A673 (cell line): Measurements from ENCODE around the gene LARP4B. TPM values are rescaled to one million over a fixed set of nuclear protein-coding genes. Genes with fewer than 3 reads are reported as not detected.

Experiments used
- BruUV-seq: library from RNA; stranded (reverse); fragments of 400-500 nt; replicated peaks from 2 replicates; lab custom pipeline; 2021; lab: Mats Ljungman, UMichigan
- CTCF ChIA-PET: fragments of 300-600 bp; sonication (Branson Sonifier 250); formaldehyde crosslinking; loops from one replicate; lab custom pipeline; 2022; ENCODE audit warnings: antibody characterized with exemption; lab: Charles Lee
- POLR2A ChIA-PET: fragments of 300-600 bp; sonication (Branson Sonifier 250); formaldehyde crosslinking; loops from one replicate; lab custom pipeline; 2022; ENCODE audit warnings: antibody characterized with exemption; ENCODE audit not compliant: low non-redundant PET; lab: Charles Lee
- DNase-seq: peaks from one replicate; pipeline ENCODE4 v3.0.0-alpha.2; 2015; ENCODE audit warnings: low spot score
- H3K27ac ChIP-seq: fragments of 200-600 bp; sonication (generic); 2 replicates; pipeline ENCODE4 v1.5.1; 2016; ENCODE audit warnings: mixed run types, low read depth, mild to moderate bottlenecking, mixed read lengths, antibody characterized with exemption, low read length; ENCODE audit not compliant: poor library complexity, severe bottlenecking
- H3K27me3 ChIP-seq: fragments of 200-600 bp; sonication (generic); replicated peaks from 2 replicates; pipeline ENCODE4 v1.6.1; 2017; ENCODE audit warnings: mixed run types, low read depth, mild to moderate bottlenecking, mixed read lengths, antibody characterized with exemption, low read length; ENCODE audit not compliant: insufficient read depth, poor library complexity
- H3K36me3 ChIP-seq: fragments of 200-600 bp; sonication (generic); 2 replicates; pipeline ENCODE4 v1.6.1; 2016; ENCODE audit warnings: mixed run types, mild to moderate bottlenecking, mixed read lengths, antibody characterized with exemption, low read length; ENCODE audit not compliant: insufficient read depth, poor library complexity, severe bottlenecking
- H3K4me1 ChIP-seq: fragments of 200-600 bp; sonication (generic); 2 replicates; pipeline ENCODE4 v1.6.1; 2017; ENCODE audit warnings: mixed run types, mild to moderate bottlenecking, mixed read lengths, antibody characterized with exemption, low read length; ENCODE audit not compliant: insufficient read depth, poor library complexity, severe bottlenecking
- H3K4me3 ChIP-seq: fragments of 200-600 bp; sonication (generic); 2 replicates; pipeline ENCODE4 v1.5.1; 2016; ENCODE audit warnings: low read depth, mixed run types, mild to moderate bottlenecking, mixed read lengths, low read length; ENCODE audit not compliant: poor library complexity, severe bottlenecking
- H3K9me3 ChIP-seq: fragments of 200-600 bp; sonication (generic); 2 replicates; pipeline ENCODE4 v1.6.1; 2016; ENCODE audit warnings: mixed run types, low read depth, mild to moderate bottlenecking, mixed read lengths, antibody characterized with exemption, low read length; ENCODE audit not compliant: poor library complexity, severe bottlenecking
- CTCF ChIP-seq: fragments of 300-800, 200-600 bp; sonication (generic); conservative IDR thresholded peaks from 2 replicates; pipeline ENCODE4 v1.5.1; 2017; ENCODE audit warnings: low read depth, mild to moderate bottlenecking, antibody characterized with exemption, low read length, moderate library complexity, mixed read lengths
- EZH2 ChIP-seq: fragments of 200-600 bp; sonication (generic); IDR thresholded peaks from 2 replicates; pipeline ENCODE4 v1.6.1; 2017; ENCODE audit warnings: borderline replicate concordance, low read depth, mild to moderate bottlenecking, mixed read lengths, antibody characterized with exemption, low read length; ENCODE audit not compliant: poor library complexity, severe bottlenecking
- intact Hi-C: fragments of 100-400 bp; cut with micrococcal nuclease; formaldehyde crosslinking; loops from one replicate; pipeline ENCODE4 v1.10.0; 2022; ENCODE audit not compliant: unreplicated experiment
- total RNA-seq: library from RNA; stranded (reverse); gene quantifications from 2 replicates; pipeline ENCODE4 v1.2.3, GENCODE V29; 2021

Gene LARP4B
- total RNA-seq, 1 experiment from 2014 or later: 101 TPM

DNA sequence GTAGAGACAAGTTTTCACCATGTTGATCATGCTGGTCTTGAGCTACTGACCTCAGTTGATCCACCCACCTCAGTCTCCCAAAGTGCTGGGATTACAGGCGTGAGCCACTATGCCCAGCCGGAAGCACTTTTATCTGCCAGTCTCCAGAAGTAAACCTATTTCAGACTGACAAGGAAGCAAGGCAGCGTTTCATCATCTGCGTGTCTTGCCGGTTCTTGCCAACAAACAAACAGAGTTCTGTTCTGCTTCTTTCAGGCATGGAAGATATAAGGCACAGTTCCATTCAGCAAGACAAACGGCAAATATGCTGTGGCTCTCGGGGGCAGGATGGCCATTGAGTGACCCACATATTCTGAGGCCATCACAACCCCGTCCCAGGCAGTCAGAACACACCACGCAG is 15.5 kb upstream of the LARP4B start:
- no TSS peak for BruUV-seq
- no peak for DNase-seq
- Histone ChIP-seq H3K36me3 (no peaks in the 10 kb centered on the region), H3K4me3 (no peak overlapping the region), H3K9me3 (no peaks in the 10 kb centered on the region), H3K27me3 (no peaks in the 10 kb centered on the region), H3K27ac (no peak overlapping the region), H3K4me1 (no peaks in the 10 kb centered on the region)
- ChIA-PET POLR2A (no interaction called here), CTCF (interaction anchor here (0.6 kb wide), 1 partner anchor 47 kb away, joined by 9 read pairs; no protein-coding TSS in a partner anchor)
- TF ChIP-seq EZH2: no peak
- no peak for TF ChIP-seq CTCF
- intact Hi-C loops: no loop called here

DNA sequence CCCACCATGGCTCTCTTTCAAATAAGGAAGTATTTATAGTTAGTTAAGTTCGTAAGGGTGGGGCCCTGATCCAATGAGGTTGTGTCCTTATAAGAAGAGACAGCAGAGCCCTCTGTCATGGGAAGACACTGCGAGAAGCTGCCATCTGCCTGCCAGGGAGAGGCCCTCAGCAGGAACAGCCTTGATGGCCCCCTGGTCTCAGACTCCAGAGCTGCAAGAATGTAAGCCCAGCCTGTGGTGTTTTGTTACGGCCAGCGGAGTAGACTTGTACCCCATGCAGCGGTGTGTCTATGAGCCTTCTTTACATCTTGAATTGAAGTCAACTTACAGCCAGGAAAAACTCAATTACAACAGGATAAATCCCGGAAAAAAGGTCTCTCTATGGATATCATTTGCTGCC is 14.3 kb upstream of the LARP4B start:
- intact Hi-C loops: no loop called here
- no peak overlapping the region for H3K4me3 ChIP-seq
- no peak overlapping the region for H3K27ac ChIP-seq
- TF ChIP-seq EZH2 (no peak), CTCF (no peak)
- H3K9me3 ChIP-seq: no peaks in the 10 kb centered on the region
- H3K4me1 ChIP-seq: no peaks in the 10 kb centered on the region
- ChIA-PET CTCF (no interaction called here), POLR2A (no interaction called here)
- no peaks in the 10 kb centered on the region for H3K36me3 ChIP-seq
- no peak for DNase-seq
- BruUV-seq: no TSS peak
- no peaks in the 10 kb centered on the region for H3K27me3 ChIP-seq

- TF ChIP-seq CTCF (no peak), EZH2 (no peak)
- CTCF ChIA-PET: no interaction called here
- intact Hi-C loops: no loop called here
These were observed 12.7 kb upstream of the LARP4B start for GRCh38 chr10:944034-944831.

More at GRCh38 chr10:944034-944831, 12.7 kb upstream of the LARP4B start:
- no peak overlapping the region for H3K27ac ChIP-seq
- no peaks in the 10 kb centered on the region for H3K36me3 ChIP-seq
- no peak overlapping the region for H3K4me3 ChIP-seq
- POLR2A ChIA-PET: no interaction called here
- no peaks in the 10 kb centered on the region for H3K4me1 ChIP-seq
- no peaks in the 10 kb centered on the region for H3K27me3 ChIP-seq
- no peaks in the 10 kb centered on the region for H3K9me3 ChIP-seq
- BruUV-seq: no TSS peak
- no peak for DNase-seq
